ENCODE results near the gene OR7D4.

DNA sequence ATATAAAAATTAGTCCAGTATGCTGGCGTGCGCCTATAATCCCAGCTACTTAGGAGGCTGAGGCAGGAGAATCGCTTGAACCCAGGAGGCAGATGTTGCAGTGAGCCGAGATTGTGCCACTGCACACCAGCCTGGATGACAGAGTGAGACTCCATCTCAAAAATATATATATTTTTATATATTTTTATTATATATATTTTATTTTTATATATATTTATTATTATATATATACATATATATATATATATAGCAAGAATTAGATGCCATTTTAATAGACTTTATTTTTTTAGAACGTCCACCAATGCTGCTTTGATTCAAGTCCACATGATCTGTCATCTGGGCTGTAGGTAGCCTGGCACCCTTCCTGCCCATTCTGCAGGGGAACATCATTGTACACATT lies 44.1 kb downstream of the OR7D4 start:
- TF ChIP-seq, protein P1, sequence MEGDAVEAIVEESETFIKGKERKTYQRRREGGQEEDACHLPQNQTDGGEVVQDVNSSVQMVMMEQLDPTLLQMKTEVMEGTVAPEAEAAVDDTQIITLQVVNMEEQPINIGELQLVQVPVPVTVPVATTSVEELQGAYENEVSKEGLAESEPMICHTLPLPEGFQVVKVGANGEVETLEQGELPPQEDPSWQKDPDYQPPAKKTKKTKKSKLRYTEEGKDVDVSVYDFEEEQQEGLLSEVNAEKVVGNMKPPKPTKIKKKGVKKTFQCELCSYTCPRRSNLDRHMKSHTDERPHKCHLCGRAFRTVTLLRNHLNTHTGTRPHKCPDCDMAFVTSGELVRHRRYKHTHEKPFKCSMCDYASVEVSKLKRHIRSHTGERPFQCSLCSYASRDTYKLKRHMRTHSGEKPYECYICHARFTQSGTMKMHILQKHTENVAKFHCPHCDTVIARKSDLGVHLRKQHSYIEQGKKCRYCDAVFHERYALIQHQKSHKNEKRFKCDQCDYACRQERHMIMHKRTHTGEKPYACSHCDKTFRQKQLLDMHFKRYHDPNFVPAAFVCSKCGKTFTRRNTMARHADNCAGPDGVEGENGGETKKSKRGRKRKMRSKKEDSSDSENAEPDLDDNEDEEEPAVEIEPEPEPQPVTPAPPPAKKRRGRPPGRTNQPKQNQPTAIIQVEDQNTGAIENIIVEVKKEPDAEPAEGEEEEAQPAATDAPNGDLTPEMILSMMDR (IDR thresholded peaks at IDR 0.05): no peak
- TF ChIP-seq EZH2 (IDR thresholded peaks at IDR 0.05; ENCODE audit: borderline replicate concordance, insufficient read depth, low read depth, low read length, poor library complexity, severe bottlenecking): no peak

Data from B cell (primary cell).